ENCODE results near the gene SEMA4D. TPM values are rescaled to one million over a fixed set of nuclear protein-coding genes. Genes with fewer than 3 reads are reported as not detected.
A peak's percentile ranks its signal among the peaks of the same experiment; 100 is the strongest.

The SEMA4D gene
- total RNA-seq = 10 to 100 TPM in 2 of 4 donors, 1 to 10 TPM in 2; 1.5 to 27.8 (median 11.6) TPM

GRCh38 chr9:89497978-89498851 lies at the start of gene SEMA4D:
Gene SEMA4D, minus strand, starts transcription at chr9:89498113. Its CDS starts 92,657 bp downstream, at chr9:89405456.
- no peaks in the 10 kb centered on the region for H3K36me3 ChIP-seq
- peak within 1 kb of the TSS; percentile 65 to 74 for H3K4me3 ChIP-seq
- H3K27me3 ChIP-seq = no peaks in the 10 kb centered on the region
- no peaks in the 10 kb centered on the region for H3K4me1 ChIP-seq
- no peaks in the 10 kb centered on the region for H3K9me3 ChIP-seq
- peak within 1 kb of the TSS; percentile 41 to 59 for H3K27ac ChIP-seq
- DNase-seq = peak; percentile 74 to 83
- intact Hi-C loops (cut with DNase I; ENCODE audit: low total_unique reads) = no loop called here
- TF ChIP-seq POLR2A (IDR thresholded peaks at IDR 0.05) (peak in 1 of 2 donors; percentile 21), CTCF (IDR thresholded peaks at IDR 0.05) (no peak)

- no peak for DNase-seq
- H3K4me1 ChIP-seq = no peaks in the 10 kb centered on the region
- H3K4me3 ChIP-seq = no peak overlapping the region
- no peak overlapping the region for H3K27ac ChIP-seq
- no peaks in the 10 kb centered on the region for H3K36me3 ChIP-seq
- TF ChIP-seq CTCF (IDR thresholded peaks at IDR 0.05) (no peak), POLR2A (IDR thresholded peaks at IDR 0.05) (no peak)
- H3K27me3 ChIP-seq = no peaks in the 10 kb centered on the region
- H3K9me3 ChIP-seq = peaks cover 0 to 6% of the 10 kb centered on the region in 2 donors
- intact Hi-C loops (cut with DNase I; ENCODE audit: low total_unique reads) = no loop called here
These were observed 49.1 kb upstream of the SEMA4D start for GRCh38 chr9:89547000-89547399.

- Histone ChIP-seq H3K9me3 (peaks cover 0 to 6% of the 10 kb centered on the region in 2 donors), H3K27me3 (no peaks in the 10 kb centered on the region), H3K36me3 (no peaks in the 10 kb centered on the region), H3K27ac (no peak overlapping the region), H3K4me3 (no peak overlapping the region), H3K4me1 (no peaks in the 10 kb centered on the region)
- intact Hi-C loops (cut with DNase I; ENCODE audit: low total_unique reads) = no loop called here
- DNase-seq = no peak
- no peak for TF ChIP-seq POLR2A (IDR thresholded peaks at IDR 0.05)
- no peak for TF ChIP-seq CTCF (IDR thresholded peaks at IDR 0.05)
These were observed 46.4 kb upstream of the SEMA4D start for GRCh38 chr9:89544279-89544661.

GRCh38 chr9:89543621-89544278 lies 45.8 kb upstream of the SEMA4D start:
- Histone ChIP-seq H3K27ac (no peak overlapping the region), H3K4me3 (no peak overlapping the region), H3K9me3 (peaks cover 0 to 6% of the 10 kb centered on the region in 2 donors), H3K27me3 (no peaks in the 10 kb centered on the region), H3K4me1 (no peaks in the 10 kb centered on the region), H3K36me3 (no peaks in the 10 kb centered on the region)
- no peak for TF ChIP-seq CTCF (IDR thresholded peaks at IDR 0.05)
- no peak for TF ChIP-seq POLR2A (IDR thresholded peaks at IDR 0.05)
- DNase-seq = no peak
- intact Hi-C loops (cut with DNase I; ENCODE audit: low total_unique reads) = no loop called here

- H3K27ac ChIP-seq = no peak overlapping the region
- intact Hi-C loops (cut with DNase I; ENCODE audit: low total_unique reads) = no loop called here
- DNase-seq = no peak
- H3K36me3 ChIP-seq = no peaks in the 10 kb centered on the region
- no peaks in the 10 kb centered on the region for H3K27me3 ChIP-seq
- H3K4me1 ChIP-seq = no peaks in the 10 kb centered on the region
- TF ChIP-seq CTCF (IDR thresholded peaks at IDR 0.05) (no peak), POLR2A (IDR thresholded peaks at IDR 0.05) (no peak)
- H3K4me3 ChIP-seq = no peak overlapping the region
- peaks cover 0 to 6% of the 10 kb centered on the region in 2 donors for H3K9me3 ChIP-seq
These were observed 45.2 kb upstream of the SEMA4D start for GRCh38 chr9:89543111-89543510.

Measured in uterus (tissue), 4 donors.